ENCODE data around the gene RUSC1.
"Not testable (repeated sequence)": the region's sequence is repeated elsewhere in the genome, so short reads cannot be mapped to it uniquely, and the experiment has no call there.

The RUSC1 gene

GRCh38 chr1:155323729-155324036, 3.0 kb downstream of the RUSC1 start:
- peak; percentile 45 for DNase-seq

- peak; percentile 94 for DNase-seq
Measured at GRCh38 chr1:155324037-155324716, 3.5 kb downstream of the RUSC1 start.

DNA sequence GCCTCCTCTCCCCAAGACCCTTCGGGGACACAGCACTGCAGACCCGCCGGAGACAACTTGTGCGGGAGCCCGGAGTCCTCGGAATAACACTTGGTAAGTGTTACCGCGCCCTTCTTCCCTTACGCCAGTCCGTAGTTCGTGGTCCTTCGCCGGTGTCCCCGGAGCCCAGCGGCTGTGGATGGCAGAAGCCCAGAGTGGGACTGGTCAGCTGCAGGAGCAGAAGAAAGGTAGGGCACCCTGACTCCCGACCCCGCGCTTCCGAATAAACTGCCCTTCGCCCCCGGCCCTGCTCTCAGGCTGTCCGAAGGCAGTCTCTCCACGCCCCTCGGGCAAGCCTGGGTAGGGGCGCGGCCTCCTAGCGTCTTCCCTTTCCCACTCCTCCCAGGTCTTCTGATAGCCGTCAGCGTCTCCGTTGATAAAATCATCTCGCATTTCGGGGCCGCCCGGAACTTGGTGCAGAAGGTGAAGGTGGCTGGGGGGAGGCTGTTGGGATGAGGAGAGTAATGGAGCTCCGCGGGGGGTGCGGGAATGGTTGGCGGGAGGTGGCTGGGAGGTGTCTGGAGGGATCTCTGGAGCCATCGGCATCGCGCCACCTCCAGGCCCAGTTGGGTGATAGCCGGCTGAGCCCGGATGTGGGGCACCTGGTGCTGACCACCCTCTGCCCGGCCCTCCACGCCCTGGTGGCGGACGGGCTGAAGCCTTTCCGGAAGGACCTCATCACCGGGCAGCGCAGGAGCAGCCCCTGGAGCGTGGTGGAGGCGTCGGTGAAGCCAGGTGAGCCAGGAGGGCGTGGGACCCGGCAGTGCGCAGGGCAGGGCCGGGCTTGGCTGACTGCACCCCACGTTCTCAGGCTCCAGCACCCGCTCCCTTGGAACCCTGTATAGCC, 4.3 kb downstream of the RUSC1 start:
- DNase-seq = peak; percentile 39

DNA sequence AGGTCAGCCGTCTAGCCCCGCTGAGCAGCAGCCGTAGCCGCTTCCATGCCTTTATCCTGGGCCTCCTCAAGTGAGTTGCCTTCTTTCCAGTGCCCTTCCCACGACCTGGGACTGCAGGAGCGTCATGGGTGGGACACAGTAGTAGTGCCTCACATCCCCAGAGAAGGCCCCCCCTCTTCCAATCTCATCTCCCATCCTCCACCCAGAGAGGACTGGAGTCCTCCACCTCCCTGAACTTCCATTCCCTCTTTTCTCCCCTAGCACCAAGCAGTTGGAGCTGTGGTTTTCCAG, 4.9 kb downstream of the RUSC1 start:
- DNase-seq = no peak

- no peak for DNase-seq
Measured at GRCh38 chr1:155326020-155326526, 5.4 kb downstream of the RUSC1 start.

GRCh38 chr1:155326631-155327037, 5.9 kb downstream of the RUSC1 start:
- DNase-seq = no peak

GRCh38 chr1:155327981-155328380, 7.3 kb downstream of the RUSC1 start:
- DNase-seq = no peak

- DNase-seq = not testable (repeated sequence)
Measured at GRCh38 chr1:155328856-155329255, 8.2 kb downstream of the RUSC1 start.

- DNase-seq = no peak
Measured at GRCh38 chr1:155329980-155330598, 9.4 kb downstream of the RUSC1 start.

DNA sequence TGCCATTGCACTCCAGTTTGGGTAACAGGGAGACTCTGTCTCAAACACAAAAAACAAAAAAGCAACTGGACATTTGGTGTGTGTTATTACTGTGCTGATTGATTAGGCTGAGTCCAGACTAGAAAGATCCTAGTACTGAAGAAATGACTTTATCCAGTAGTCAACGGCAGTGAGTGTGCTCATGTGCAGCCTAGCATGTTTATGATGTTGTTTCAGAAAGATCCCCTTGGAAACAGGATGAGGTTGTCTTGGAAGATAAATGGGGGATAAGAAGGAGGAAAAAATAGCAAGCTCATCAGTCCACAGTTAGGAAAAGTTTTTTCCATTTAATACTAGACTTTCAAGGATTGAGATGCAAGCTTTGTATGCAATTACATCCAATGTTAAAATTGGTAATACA, 14.3 kb downstream of the RUSC1 start:
- no peak for DNase-seq

GRCh38 chr1:155339515-155340097, 18.9 kb downstream of the RUSC1 start:
- no peak for DNase-seq

DNA sequence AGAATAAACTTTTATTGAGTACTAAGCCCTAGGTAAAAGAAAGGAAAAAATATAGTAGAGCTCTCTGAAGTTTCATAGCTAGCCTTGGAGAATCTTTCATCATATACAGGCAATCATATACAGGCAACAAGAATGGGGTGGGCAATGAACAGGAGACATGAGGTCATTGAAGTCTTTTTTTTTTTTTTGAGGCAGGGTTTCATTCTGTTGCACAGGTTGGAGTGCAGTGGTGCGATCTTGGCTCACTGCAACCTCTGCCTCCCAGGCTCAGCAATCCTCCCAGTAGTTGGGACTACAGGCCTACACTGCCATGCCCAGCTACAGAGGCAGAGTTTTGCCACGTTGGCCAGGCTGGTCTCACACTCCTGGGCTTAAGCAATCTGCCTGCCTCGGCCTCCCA, 22.1 kb downstream of the RUSC1 start:
- no peak for DNase-seq

DNA sequence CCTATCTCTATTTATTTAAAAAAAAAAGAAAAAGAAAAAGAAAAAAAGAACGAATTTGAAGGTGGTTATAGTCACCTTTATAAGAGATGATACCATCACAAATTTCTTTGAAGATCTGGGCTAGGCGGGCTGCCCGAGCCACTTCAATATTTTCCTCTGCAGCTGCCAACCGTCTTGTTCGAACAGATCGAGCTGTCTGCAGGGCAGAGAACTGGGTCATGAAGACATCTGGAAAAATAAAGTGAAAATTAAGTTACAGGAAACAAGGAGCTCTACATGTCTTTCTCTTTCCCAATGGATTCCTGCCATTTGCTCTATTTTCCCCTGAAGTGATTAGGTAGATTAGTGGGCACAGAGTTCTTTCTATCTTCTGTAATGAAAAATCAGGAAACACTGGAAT, 31.9 kb downstream of the RUSC1 start:
- no peak for DNase-seq

- DNase-seq = no peak
Measured at GRCh38 chr1:155360051-155360450, 39.4 kb downstream of the RUSC1 start.

- no peak for DNase-seq
Measured at GRCh38 chr1:155379180-155379579, 58.5 kb downstream of the RUSC1 start.

DNA sequence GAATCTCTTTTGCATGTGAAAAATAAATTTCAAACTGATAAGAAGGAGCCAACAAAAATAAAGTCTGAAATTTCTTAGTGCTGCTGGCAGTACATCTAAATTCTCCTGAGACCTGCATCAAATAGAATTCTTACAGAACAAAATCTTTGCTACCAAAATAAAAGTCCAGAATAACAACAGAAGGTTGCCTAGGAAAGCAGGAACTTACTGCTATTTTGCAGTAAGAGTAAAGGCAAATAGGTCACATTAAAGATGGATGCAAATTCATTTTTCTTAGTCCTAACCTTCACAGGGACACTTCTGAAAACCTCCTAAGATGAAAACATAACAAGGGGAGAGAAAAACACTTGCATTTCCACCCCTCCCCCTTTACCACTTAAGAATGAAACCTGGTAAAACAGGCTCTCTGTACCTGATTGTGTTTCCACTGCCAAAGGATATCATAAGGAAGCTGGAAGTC, 59.0 kb downstream of the RUSC1 start:
- no peak for DNase-seq
